Medulla oblongata (tissue), 1 donor: ENCODE data around the gene TEX36.
"Not testable (repeated sequence)": the region's sequence is repeated elsewhere in the genome, so short reads cannot be mapped to it uniquely, and the experiment has no call there.

Experiments
- DNase-seq: peaks from one replicate; pipeline ENCODE4 v3.0.0-alpha.2; 2015; ENCODE audit errors: extremely low spot score

Gene TEX36

GRCh38 chr10:125683063-125683462, at the start of gene TEX36:
TEX36 (minus strand) TSS chr10:125683163; CDS start chr10:125682989, 174 bp downstream.
- DNase-seq: no peak

DNA sequence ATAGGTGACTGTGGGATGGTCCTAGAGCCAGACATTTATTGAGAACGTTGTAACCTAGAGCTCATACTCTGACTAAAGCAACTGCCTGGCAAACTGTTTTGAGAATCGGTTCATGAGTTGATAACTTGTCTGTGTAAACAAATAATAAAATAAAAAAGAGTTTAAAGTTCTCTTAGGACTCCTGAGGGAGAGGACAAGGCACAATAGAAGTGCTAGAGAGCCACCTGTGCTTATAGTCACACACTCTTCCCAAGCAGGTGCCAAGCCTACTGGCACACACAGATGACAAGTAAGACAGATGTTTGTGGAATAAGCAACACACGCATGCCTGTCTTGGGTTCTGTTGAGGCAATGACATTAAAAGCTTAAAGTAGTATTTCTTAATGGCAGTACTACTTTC, 44.5 kb upstream of the TEX36 start:
- DNase-seq: no peak

- DNase-seq: no peak
Measured at GRCh38 chr10:125726914-125727313, 44.0 kb upstream of the TEX36 start.

DNA sequence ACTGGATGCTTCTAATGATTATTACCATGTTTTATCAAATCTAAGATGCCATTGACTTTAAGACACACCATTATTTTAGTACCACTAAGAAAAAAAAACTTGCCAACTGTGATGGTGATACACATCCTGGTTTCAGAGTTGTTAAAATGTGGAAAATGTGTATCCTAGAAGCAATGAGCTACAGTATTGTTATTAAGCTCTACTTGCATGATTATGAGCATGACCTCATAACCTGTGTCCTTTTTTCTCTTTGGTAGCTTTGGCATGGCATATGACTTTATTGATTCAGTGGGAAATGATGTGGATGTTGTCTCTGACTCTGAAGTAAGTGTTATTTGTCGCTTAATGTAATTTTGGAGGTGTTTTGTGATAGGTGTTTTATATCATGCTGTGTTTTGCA, 39.8 kb upstream of the TEX36 start:
- DNase-seq: no peak

GRCh38 chr10:125721035-125721434, 38.1 kb upstream of the TEX36 start:
- no peak for DNase-seq

GRCh38 chr10:125720002-125720382, 37.0 kb upstream of the TEX36 start:
- peak; percentile 22 for DNase-seq

DNA sequence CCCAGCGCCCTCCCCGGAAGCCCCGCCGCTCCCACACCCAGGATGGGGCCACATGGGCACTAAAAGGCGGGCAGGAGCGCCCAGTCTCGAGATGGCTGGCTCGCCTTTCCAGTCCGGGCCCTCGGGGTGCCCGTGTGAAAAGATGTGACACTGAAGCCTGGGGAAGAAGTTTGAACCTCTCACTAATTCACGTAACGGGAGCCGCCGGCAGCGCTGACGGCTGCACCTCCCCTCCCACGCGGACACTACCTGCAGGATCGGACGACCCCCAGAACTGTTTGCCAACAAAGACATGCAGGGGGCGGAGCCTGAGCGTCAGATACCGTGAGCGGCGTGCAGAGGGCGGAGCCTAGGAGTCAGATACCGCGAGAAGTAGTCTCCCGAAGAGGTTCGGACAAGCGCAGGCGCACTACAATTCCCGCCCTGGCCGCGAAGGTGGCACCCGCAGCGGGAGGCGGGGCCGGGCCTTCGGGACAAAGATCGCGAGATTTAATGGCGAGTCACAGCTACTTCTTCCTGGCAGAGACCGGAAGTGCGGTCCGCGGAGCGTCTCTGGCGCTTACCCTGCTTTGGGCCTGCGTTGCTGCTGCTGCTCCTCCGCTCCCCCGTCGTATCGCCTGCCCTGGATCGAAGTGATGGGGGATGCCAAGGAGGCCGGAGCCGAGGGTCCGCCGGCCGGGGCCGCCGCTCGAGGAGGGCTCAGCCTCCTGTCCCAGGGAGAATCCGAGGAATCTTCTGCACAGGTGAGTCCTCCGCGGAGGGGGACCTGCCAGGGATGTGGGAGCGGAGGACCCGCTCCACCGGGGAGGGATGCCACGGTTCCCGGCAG, 36.4 kb upstream of the TEX36 start, which contains the start of gene EDRF1:
TSS of gene EDRF1 (plus strand) at position 537 of the 829 bp plus-strand sequence. CDS start at position 636, 99 bp downstream.
- DNase-seq: peak; percentile 98

DNA sequence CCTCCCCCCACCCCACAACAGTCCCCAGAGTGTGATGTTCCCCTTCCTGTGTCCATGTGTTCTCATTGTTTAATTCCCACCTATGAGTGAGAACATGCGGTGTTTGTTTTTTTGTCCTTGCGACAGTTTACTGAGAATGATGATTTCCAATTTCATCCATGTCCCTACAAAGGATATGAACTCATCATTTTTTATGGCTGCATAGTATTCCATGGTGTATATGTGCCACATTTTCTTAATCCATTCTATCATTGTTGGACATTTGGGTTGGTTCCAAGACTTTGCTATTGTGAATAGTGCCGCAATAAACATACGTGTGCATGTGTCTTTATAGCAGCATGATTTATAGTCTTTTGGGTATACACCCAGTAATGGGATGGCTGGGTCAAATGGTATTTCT, 31.8 kb upstream of the TEX36 start:
- DNase-seq: not testable (repeated sequence)

DNA sequence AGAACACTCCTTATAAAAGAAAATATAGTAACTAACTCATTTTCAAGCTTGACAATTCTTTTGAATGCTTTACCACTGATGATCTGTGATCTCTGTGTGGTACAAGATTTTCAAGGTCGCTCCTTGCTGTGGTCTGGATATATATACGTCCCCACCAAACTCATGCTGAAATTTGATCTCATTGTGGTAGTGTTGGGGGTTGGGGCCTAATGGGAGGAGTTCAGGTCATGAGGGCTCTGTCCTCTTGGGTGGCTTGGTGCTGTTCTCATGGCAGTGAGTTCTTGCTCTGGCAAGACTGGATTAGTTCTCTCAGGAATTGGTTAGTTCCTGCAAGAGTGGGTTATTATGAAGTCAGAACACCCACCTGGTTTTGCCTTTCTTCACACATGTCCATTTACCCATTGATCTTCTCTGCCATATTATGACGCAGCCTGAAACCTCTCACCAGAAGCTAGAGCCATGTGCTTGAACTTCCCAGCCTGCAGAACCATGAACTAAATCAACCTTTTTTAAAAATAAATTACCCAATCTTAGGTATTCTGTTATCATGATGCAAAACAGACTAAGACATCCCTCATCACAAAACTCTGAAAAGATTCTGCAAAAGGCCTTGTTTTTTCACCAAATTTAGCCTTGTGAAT, 28.3 kb upstream of the TEX36 start:
- DNase-seq: no peak

GRCh38 chr10:125709553-125710474, 26.9 kb upstream of the TEX36 start:
- DNase-seq: no peak

- no peak for DNase-seq
Measured at GRCh38 chr10:125708971-125709503, 26.1 kb upstream of the TEX36 start.

GRCh38 chr10:125707541-125708468, 24.8 kb upstream of the TEX36 start:
- no peak for DNase-seq

DNA sequence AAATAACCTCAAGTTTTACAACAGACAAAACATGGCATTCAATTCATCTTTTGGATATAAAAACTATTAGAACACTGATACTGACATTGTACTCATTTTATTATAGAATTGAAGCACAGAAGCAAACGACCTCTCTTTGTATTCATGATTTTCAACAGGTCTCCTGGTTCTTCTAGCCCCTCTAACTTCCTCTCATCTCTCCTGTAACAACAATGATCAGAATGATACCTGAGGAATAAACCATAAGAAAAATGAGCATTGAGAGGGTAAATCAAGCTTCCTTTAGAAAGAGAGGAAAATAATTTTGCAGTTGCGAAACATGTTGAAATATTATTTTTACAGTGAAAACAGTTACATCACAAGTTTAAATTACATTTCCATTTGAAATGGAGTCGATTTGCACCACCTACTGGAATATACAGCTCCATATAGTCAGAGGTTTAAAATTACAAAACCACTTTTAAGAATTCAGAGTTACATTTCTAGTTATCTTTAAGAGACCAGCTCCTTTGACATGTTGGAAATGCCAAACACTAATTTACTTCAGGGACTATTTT, 17.5 kb upstream of the TEX36 start:
- DNase-seq: no peak

- no peak for DNase-seq
Measured at GRCh38 chr10:125699562-125700143, 16.7 kb upstream of the TEX36 start.

- DNase-seq: no peak
Measured at GRCh38 chr10:125698481-125698998, 15.6 kb upstream of the TEX36 start.

DNA sequence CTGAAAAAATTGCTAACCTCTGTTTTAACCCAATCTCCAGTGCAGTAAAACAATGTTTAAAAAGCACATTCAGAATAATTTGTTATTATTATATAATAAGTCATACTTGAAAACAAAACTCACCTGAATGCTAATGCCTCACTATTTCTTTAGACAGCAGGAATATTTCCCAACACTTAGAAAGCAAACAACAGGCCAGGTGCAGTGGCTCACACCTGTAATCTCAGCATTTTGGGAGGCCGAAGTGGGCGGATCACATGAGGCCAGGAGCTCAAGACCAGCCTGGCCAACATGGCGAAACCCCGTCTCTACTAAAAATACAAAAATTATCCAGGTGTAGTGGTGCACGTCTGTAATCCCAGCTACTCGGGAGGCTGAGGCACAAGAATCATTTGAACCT, 13.9 kb upstream of the TEX36 start:
- DNase-seq: not testable (repeated sequence)

- DNase-seq: no peak
Measured at GRCh38 chr10:125694883-125695282, 11.9 kb upstream of the TEX36 start.

DNA sequence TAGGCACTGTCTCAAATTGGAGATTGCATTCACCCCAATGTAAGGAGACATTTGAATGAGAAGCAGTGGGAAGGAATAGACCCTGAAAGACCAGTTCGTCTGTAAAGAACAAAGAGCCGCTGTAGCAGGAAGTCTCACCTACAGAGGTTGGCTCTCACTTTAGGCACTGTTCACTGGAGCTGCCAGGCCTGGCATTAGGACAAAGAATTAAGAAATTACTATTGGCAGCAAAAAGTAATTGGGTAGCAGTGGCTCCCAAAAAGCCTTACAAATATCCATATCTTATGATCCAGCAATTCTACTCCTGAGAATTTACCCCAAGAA, 10.5 kb upstream of the TEX36 start:
- no peak for DNase-seq

GRCh38 chr10:125692601-125693523, 9.9 kb upstream of the TEX36 start:
- no peak for DNase-seq
